ENCODE measurements around the gene AURKAIP1. TPM values are rescaled to one million over a fixed set of nuclear protein-coding genes. Genes with fewer than 3 reads are reported as not detected.

AURKAIP1 gene
- total and polyA plus RNA-seq, 9 of the 15 experiments (the other 6 are each of a cell fraction or from before 2014, with no cell fraction given): 7.8 to 478 (median 92.0) TPM

DNA sequence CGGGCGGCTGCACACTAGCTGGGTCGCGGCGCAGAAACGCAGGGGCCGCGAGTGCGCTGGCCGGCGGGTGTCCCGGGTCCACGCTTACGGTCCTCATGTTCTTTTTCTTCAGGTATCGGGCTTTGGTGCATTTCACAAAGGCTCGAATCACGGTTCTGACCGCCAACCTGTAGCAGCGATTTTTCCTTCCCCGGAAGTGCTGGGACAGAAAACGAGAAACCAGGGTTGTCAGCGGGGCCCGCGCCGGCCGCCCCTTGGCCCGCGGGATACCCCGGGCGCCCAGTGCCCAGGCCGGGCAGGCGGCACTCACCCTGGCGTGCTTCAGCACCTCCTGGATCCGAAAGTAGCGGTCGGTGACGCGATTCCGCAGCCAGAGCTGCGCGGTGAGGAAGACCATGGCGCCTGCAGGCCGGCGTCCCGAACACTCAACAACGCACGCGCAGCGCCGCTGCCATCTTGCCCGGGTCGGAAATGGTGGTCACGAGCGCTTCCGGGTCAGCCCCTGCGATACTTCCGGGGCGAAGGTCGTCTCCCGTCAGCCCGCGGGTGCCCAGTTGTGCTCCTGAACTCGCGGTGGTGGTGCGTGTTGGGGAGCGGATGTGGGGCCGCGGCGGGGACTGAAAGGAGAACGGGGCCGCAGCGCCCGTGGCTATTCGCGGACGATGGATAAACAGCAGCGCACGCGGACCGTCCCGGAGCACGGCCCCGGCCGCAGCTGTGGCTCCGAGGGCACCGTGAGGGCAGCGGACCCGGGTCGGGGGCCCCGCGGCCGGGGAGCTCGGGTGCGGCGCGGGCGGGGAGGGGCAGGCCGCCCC, 32.0 kb upstream of the AURKAIP1 start, which contains the start of gene MRPL20:
MRPL20 (minus strand) TSS at position 473 of the 815 bp plus-strand sequence; CDS start at position 397, 76 bp downstream.
- H3K27ac ChIP-seq (ENCODE audit: extremely low read depth, low read depth, low read length): peak within 1 kb of the TSS; percentile 89
- H3K9me3 ChIP-seq (replicated peaks; ENCODE audit: control insufficient read depth, insufficient read depth, low read depth, low read length): peaks cover 2% of the 10 kb centered on the region
- peak within 1 kb of the TSS; percentile 98 for H3K4me2 ChIP-seq (ENCODE audit: insufficient read depth, low read length)
- H3K27me3 ChIP-seq (ENCODE audit: control insufficient read depth in 2 of 2, insufficient read depth in 2 of 2, low read length in 2 of 2): no peaks in the 10 kb centered on the region
- BruUV-seq (replicated peaks): no TSS peak
- POLR2A ChIA-PET: interaction anchor here (0.9 to 3.6 kb wide), 13 partner anchors 8 to 208 kb away, joined by 3 to 26 read pairs (median 6); partner anchors contain the start of genes ANKRD65, AURKAIP1, CCNL2 and MIB2
- 1% methylated on average over 83 of the region's 98 CpGs for WGBS (ENCODE audit: insufficient coverage, low coverage, missing lambda C conversion rate)
- H3K4me1 ChIP-seq (replicated peaks in 1 of 2; ENCODE audit: control insufficient read depth in 2 of 2, insufficient read depth in 2 of 2, low read length in 2 of 2): peaks cover 14 to 50% of the 10 kb centered on the region in 2 experiments
- peaks cover 59% of the 10 kb centered on the region for H3K36me3 ChIP-seq (ENCODE audit: control insufficient read depth, insufficient read depth, low read length)
- no peaks in the 10 kb centered on the region for H3K9me1 ChIP-seq (ENCODE audit: control insufficient read depth, insufficient read depth, low read length)
- H3K79me2 ChIP-seq (ENCODE audit: control insufficient read depth, insufficient read depth, low read length): peaks cover 61% of the 10 kb centered on the region
- in situ Hi-C loops (cut with MboI) (no loop called here), intact Hi-C loops (cut with micrococcal nuclease) (loop anchor here (1.0 to 2.0 kb wide), 2 partner anchors 34 to 63 kb away; no protein-coding TSS in a partner anchor)
- peak within 1 kb of the TSS; percentile 82 for H2AFZ ChIP-seq (ENCODE audit: low read depth, low read length)
- peak; percentile 90 for FAIRE-seq
- H3K9ac ChIP-seq (ENCODE audit: insufficient read depth in 1 of 2, low read depth in 2 of 2, low read length in 2 of 2): peak within 1 kb of the TSS; percentile 99 to 100
- H3K4me3 ChIP-seq: peak within 1 kb of the TSS; percentile 100
- CTCF ChIA-PET (ENCODE audit: low intra/inter-chr PET ratio): interaction anchor here (0.5 kb wide), 1 partner anchor 246 kb away, joined by 3 read pairs; no protein-coding TSS in a partner anchor
- peak; percentile 88 to 99 (median 93) for DNase-seq (ENCODE audit: extremely low read depth in 1 of 4, low spot score in 3 of 4)
- 0 out of 2 replicates have a peak, but pooled peaks cover 4% of the 10 kb centered on the region for H4K20me1 ChIP-seq (replicated peaks; ENCODE audit: control insufficient read depth, insufficient read depth, low read length)
- ATAC-seq: peak; percentile 96
- TF ChIP-seq ZNF407 (IDR thresholded peaks at IDR 0.05; ENCODE audit: low read depth) (no peak), ZNF239 (CRISPR knock-in tag; IDR thresholded peaks at IDR 0.05) (peak; percentile 54; the same call in 1 of the 2 replicates), PHTF2 (CRISPR knock-in tag; IDR thresholded peaks at IDR 0.05) (no peak), ADNP (tag; IDR thresholded peaks at IDR 0.05) (no peak), CGGBP1 (CRISPR knock-in tag; IDR thresholded peaks at IDR 0.05) (no peak), NR2C2 (CRISPR knock-in tag; IDR thresholded peaks at IDR 0.05) (peak; percentile 100), NR2C2 (tag; IDR thresholded peaks at IDR 0.05) (peak; percentile 100), RBM17 (IDR thresholded peaks at IDR 0.05; ENCODE audit: borderline replicate concordance, low read depth, low read length) (no peak), ZC3H4 (CRISPR knock-in tag; IDR thresholded peaks at IDR 0.05; ENCODE audit: borderline replicate concordance) (no peak), RFX5 (IDR thresholded peaks at IDR 0.05; ENCODE audit: low read depth, low read length) (0 out of 2 replicates have a peak, but pooled peaks have one; percentile 37), KLF13 (tag; IDR thresholded peaks at IDR 0.05; ENCODE audit: borderline replicate concordance, low read depth) (0 out of 2 replicates have a peak, but pooled peaks have one; percentile 10), ZNF263 (CRISPR knock-in tag; IDR thresholded peaks at IDR 0.05; ENCODE audit: borderline replicate concordance) (peak; percentile 78)

Data from K562 (cell line).